ENCODE results near the gene SPRY2. TPM values are rescaled to one million over a fixed set of nuclear protein-coding genes. Genes with fewer than 3 reads are reported as not detected.

The SPRY2 gene
- polyA plus RNA-seq, 2 of the 4 experiments (the other 2 are of a cell fraction) = 5.9 to 23.1 TPM

- TF ChIP-seq CHD4 (IDR thresholded peaks at IDR 0.05; ENCODE audit: borderline replicate concordance) (no peak), KDM1A (IDR thresholded peaks at IDR 0.05; ENCODE audit: low read depth) (no peak), HEYL (CRISPR knock-in tag; IDR thresholded peaks at IDR 0.05) (no peak), CBX2 (IDR thresholded peaks at IDR 0.05; ENCODE audit: borderline replicate concordance, low read depth) (no peak), NFE2L2 (conservative IDR thresholded peaks at IDR 0.05; ENCODE audit: low read length) (no peak), RARB (CRISPR knock-in tag; IDR thresholded peaks at IDR 0.05) (no peak), KDM5A (IDR thresholded peaks at IDR 0.05) (no peak)
- TF ChIP-seq, protein P1, sequence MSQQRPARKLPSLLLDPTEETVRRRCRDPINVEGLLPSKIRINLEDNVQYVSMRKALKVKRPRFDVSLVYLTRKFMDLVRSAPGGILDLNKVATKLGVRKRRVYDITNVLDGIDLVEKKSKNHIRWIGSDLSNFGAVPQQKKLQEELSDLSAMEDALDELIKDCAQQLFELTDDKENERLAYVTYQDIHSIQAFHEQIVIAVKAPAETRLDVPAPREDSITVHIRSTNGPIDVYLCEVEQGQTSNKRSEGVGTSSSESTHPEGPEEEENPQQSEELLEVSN (IDR thresholded peaks at IDR 0.05; ENCODE audit: borderline replicate concordance, low read depth) = no peak
- TF ChIP-seq, protein P2, sequence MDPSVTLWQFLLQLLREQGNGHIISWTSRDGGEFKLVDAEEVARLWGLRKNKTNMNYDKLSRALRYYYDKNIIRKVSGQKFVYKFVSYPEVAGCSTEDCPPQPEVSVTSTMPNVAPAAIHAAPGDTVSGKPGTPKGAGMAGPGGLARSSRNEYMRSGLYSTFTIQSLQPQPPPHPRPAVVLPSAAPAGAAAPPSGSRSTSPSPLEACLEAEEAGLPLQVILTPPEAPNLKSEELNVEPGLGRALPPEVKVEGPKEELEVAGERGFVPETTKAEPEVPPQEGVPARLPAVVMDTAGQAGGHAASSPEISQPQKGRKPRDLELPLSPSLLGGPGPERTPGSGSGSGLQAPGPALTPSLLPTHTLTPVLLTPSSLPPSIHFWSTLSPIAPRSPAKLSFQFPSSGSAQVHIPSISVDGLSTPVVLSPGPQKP (IDR thresholded peaks at IDR 0.05; ENCODE audit: low read depth, low read length) = no peak
Measured at GRCh38 chr13:80312012-80312704, 28.8 kb downstream of the SPRY2 start (continued).

- DNase-seq (ENCODE audit: low read depth in 1 of 2, low spot score in 1 of 2) = no peak
- WGBS (ENCODE audit: missing lambda C conversion rate) = 46% methylated on average over 2 of the region's 3 CpGs
- no peak for ATAC-seq
- no peak for FAIRE-seq
- TF ChIP-seq ZNF302 (CRISPR knock-in tag; IDR thresholded peaks at IDR 0.05) = no peak
- TF ChIP-seq POLR2AphosphoS2 (conservative IDR thresholded peaks at IDR 0.05; ENCODE audit: low read length) = no peak
- no peak for TF ChIP-seq HEYL (CRISPR knock-in tag; IDR thresholded peaks at IDR 0.05)
- no peak for TF ChIP-seq FOSL2 (IDR thresholded peaks at IDR 0.05)
- TF ChIP-seq FOSL2 (CRISPR knock-in tag; IDR thresholded peaks at IDR 0.05) = no peak
- TF ChIP-seq RFX5 (IDR thresholded peaks at IDR 0.05) = no peak
- TF ChIP-seq NPAS2 (CRISPR knock-in tag; IDR thresholded peaks at IDR 0.05; ENCODE audit: borderline replicate concordance) = no peak
- TF ChIP-seq MYC (IDR thresholded peaks at IDR 0.05; ENCODE audit: borderline replicate concordance, low read length) = no peak
- TF ChIP-seq, protein P3, sequence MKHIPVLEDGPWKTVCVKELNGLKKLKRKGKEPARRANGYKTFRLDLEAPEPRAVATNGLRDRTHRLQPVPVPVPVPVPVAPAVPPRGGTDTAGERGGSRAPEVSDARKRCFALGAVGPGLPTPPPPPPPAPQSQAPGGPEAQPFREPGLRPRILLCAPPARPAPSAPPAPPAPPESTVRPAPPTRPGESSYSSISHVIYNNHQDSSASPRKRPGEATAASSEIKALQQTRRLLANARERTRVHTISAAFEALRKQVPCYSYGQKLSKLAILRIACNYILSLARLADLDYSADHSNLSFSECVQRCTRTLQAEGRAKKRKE (CRISPR knock-in tag; IDR thresholded peaks at IDR 0.05; ENCODE audit: low read depth) = no peak
- TF ChIP-seq MAFK (IDR thresholded peaks at IDR 0.05; ENCODE audit: partially characterized antibody) = no peak
- Histone ChIP-seq H3K4me3 (no peak overlapping the region), H3K4me2 (no peak overlapping the region), H3K4me1 (peaks cover 17% of the 10 kb centered on the region), H3K9me3 (no peaks in the 10 kb centered on the region), H3K27ac (no peak overlapping the region)
- POLR2A ChIA-PET = no interaction called here
- CTCF ChIA-PET = interaction anchor here (0.6 kb wide), 1 partner anchor 29 kb away, joined by 3 read pairs; no protein-coding TSS in a partner anchor
Measured at GRCh38 chr13:80309926-80310325, 31.0 kb downstream of the SPRY2 start.

- POLR2A ChIA-PET = no interaction called here
- Histone ChIP-seq H3K27ac (no peak overlapping the region), H3K4me2 (no peak overlapping the region), H3K4me1 (peaks cover 10% of the 10 kb centered on the region; the same call in 2 of the 3 replicates), H3K4me3 (no peak overlapping the region), H3K9me3 (no peaks in the 10 kb centered on the region)
- TF ChIP-seq FOSL2 (IDR thresholded peaks at IDR 0.05) (no peak), FOSL2 (CRISPR knock-in tag; IDR thresholded peaks at IDR 0.05) (no peak), HOXB13 (CRISPR knock-in tag; IDR thresholded peaks at IDR 0.05; ENCODE audit: low read depth) (no peak)
- TF ChIP-seq, protein P1 (IDR thresholded peaks at IDR 0.05; ENCODE audit: borderline replicate concordance, low read depth) = no peak
- DNase-seq (ENCODE audit: low read depth in 1 of 2, low spot score in 1 of 2) (no peak), ATAC-seq (no peak), FAIRE-seq (no peak)
- CTCF ChIA-PET = no interaction called here
- WGBS (ENCODE audit: missing lambda C conversion rate) = 54% methylated on average over 9 of the region's 9 CpGs
Measured at GRCh38 chr13:80307401-80307987, 33.4 kb downstream of the SPRY2 start.

Measured in A549 (cell line).